Measurements from ENCODE around the gene CDH23. TPM values are rescaled to one million over a fixed set of nuclear protein-coding genes. Genes with fewer than 3 reads are reported as not detected.

Gene CDH23
- total RNA-seq, 1 experiment from 2014 or later: not detected

DNA sequence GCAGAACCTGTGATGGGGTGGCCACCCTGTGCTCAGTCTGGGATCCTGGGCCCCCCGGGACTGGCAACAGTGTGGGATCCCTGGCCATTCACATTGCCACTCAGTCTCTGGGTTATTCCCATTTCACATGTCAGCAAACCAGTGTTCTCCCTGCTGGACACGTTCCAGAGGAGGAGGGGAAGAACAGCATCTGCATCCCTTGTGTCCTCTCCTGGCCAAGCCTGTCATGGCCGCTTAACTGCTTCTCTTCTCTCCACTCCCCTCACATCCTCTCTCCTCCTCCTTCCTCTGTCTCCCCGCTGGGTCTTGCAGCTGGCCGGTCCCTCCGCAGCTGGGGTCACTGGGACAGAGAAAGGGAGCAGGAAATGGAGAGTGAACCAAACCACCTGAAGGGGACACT, 248.5 kb downstream of the CDH23 start:
- CTCF ChIA-PET: no interaction called here
- TF ChIP-seq EZH2 (IDR thresholded peaks at IDR 0.05; ENCODE audit: low read length, unreplicated experiment) (no peak), CTCF (conservative IDR thresholded peaks at IDR 0.05; ENCODE audit: low read depth, low read length) (no peak), EZH2phosphoT487 (IDR thresholded peaks at IDR 0.05; ENCODE audit: borderline replicate concordance, low read length) (no peak)
- Histone ChIP-seq H3K4me3 (ENCODE audit: low read length) (no peak overlapping the region), H4K20me1 (ENCODE audit: low read length) (no peaks in the 10 kb centered on the region), H3K79me2 (ENCODE audit: low read length) (no peaks in the 10 kb centered on the region), H3K9ac (ENCODE audit: low read length) (no peak overlapping the region), H3K4me2 (ENCODE audit: low read length) (no peak overlapping the region), H2AFZ (ENCODE audit: low read length) (no peak overlapping the region), H3K27me3 (ENCODE audit: low read length) (no peaks in the 10 kb centered on the region), H3K9me2 (replicated peaks; ENCODE audit: low read length) (no peaks in the 10 kb centered on the region), H3K4me1 (ENCODE audit: insufficient read depth, low read length) (no peaks in the 10 kb centered on the region), H3K27ac (ENCODE audit: low read length) (no peak overlapping the region), H3F3A (ENCODE audit: low read length, unreplicated experiment) (no peaks in the 10 kb centered on the region), H3K9me3 (ENCODE audit: low read length) (no peaks in the 10 kb centered on the region), H3K36me3 (ENCODE audit: low read depth, low read length) (no peaks in the 10 kb centered on the region)
- no peak for ATAC-seq
- no peak for DNase-seq
- no TSS peak for BruUV-seq (replicated peaks)
- intact Hi-C loops (cut with micrococcal nuclease): no loop called here
- POLR2A ChIA-PET (ENCODE audit: unreplicated experiment): no interaction called here

GRCh38 chr10:71646037-71646436, 249.3 kb downstream of the CDH23 start:
- Histone ChIP-seq H3K4me3 (ENCODE audit: low read length) (no peak overlapping the region), H3K4me1 (ENCODE audit: insufficient read depth, low read length) (no peaks in the 10 kb centered on the region), H3K9me3 (ENCODE audit: low read length) (no peaks in the 10 kb centered on the region), H2AFZ (ENCODE audit: low read length) (no peak overlapping the region), H3K36me3 (ENCODE audit: low read depth, low read length) (no peaks in the 10 kb centered on the region), H3K4me2 (ENCODE audit: low read length) (no peak overlapping the region), H4K20me1 (ENCODE audit: low read length) (no peaks in the 10 kb centered on the region), H3K27ac (ENCODE audit: low read length) (no peak overlapping the region), H3K79me2 (ENCODE audit: low read length) (no peaks in the 10 kb centered on the region), H3F3A (ENCODE audit: low read length, unreplicated experiment) (no peaks in the 10 kb centered on the region), H3K27me3 (ENCODE audit: low read length) (no peaks in the 10 kb centered on the region), H3K9me2 (replicated peaks; ENCODE audit: low read length) (no peaks in the 10 kb centered on the region), H3K9ac (ENCODE audit: low read length) (no peak overlapping the region)
- DNase-seq (no peak), ATAC-seq (no peak)
- ChIA-PET CTCF (no interaction called here), POLR2A (ENCODE audit: unreplicated experiment) (no interaction called here)
- no peak for TF ChIP-seq EZH2phosphoT487 (IDR thresholded peaks at IDR 0.05; ENCODE audit: borderline replicate concordance, low read length)
- no peak for TF ChIP-seq CTCF (conservative IDR thresholded peaks at IDR 0.05; ENCODE audit: low read depth, low read length)
- no peak for TF ChIP-seq EZH2 (IDR thresholded peaks at IDR 0.05; ENCODE audit: low read length, unreplicated experiment)
- no TSS peak for BruUV-seq (replicated peaks)
- intact Hi-C loops (cut with micrococcal nuclease): no loop called here

DNA sequence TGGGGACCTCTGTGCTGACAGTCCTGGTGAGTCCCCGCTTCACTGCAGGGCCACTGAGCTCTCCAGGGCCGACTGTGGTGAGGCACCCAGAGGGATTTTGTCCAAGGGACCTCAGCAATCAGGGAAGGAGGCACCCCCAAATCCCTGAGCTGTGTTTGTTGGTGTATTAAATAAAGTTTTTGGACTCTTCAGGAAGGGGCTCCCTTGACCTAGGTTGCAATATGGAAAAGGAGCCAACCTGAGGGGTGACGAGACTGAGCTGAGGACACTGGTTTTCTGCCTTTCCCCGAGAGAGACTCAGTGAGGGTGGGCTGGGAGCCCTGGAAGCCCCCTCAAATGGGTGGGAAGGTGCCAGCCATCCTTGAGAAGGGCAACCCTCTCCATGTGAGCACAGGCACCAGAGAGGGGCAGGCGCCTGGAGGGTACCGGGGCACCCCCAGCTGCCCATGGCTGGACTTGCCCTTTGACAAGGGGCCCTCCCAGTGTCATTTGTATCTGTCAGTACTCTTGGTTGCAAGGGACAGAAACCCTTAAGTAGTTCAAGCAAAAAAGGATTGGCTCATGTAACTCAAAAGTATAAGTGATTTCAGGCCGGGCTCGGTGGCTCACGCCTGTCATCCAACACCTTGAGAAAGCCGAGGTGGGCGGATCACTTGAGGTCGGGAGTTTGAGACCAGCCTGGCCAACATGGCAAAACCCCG, 250.0 kb downstream of the CDH23 start:
- H3K4me3 ChIP-seq (ENCODE audit: low read length): no peak overlapping the region
- no peaks in the 10 kb centered on the region for H3K4me1 ChIP-seq (ENCODE audit: insufficient read depth, low read length)
- ATAC-seq: no peak
- no peaks in the 10 kb centered on the region for H3F3A ChIP-seq (ENCODE audit: low read length, unreplicated experiment)
- intact Hi-C loops (cut with micrococcal nuclease): no loop called here
- no peaks in the 10 kb centered on the region for H3K27me3 ChIP-seq (ENCODE audit: low read length)
- H3K79me2 ChIP-seq (ENCODE audit: low read length): no peaks in the 10 kb centered on the region
- no peak overlapping the region for H2AFZ ChIP-seq (ENCODE audit: low read length)
- no peaks in the 10 kb centered on the region for H3K36me3 ChIP-seq (ENCODE audit: low read depth, low read length)
- H3K4me2 ChIP-seq (ENCODE audit: low read length): no peak overlapping the region
- no peaks in the 10 kb centered on the region for H4K20me1 ChIP-seq (ENCODE audit: low read length)
- POLR2A ChIA-PET (ENCODE audit: unreplicated experiment): no interaction called here
- no peak overlapping the region for H3K9ac ChIP-seq (ENCODE audit: low read length)
- CTCF ChIA-PET: no interaction called here
- no peaks in the 10 kb centered on the region for H3K9me3 ChIP-seq (ENCODE audit: low read length)
- H3K9me2 ChIP-seq (replicated peaks; ENCODE audit: low read length): no peaks in the 10 kb centered on the region
- TF ChIP-seq EZH2phosphoT487 (IDR thresholded peaks at IDR 0.05; ENCODE audit: borderline replicate concordance, low read length) (no peak), CTCF (conservative IDR thresholded peaks at IDR 0.05; ENCODE audit: low read depth, low read length) (no peak), EZH2 (IDR thresholded peaks at IDR 0.05; ENCODE audit: low read length, unreplicated experiment) (no peak)
- no peak overlapping the region for H3K27ac ChIP-seq (ENCODE audit: low read length)
- no TSS peak for BruUV-seq (replicated peaks)
- no peak for DNase-seq
